Testis (tissue), 2 donors: ENCODE results near the gene GATA2.

Experiments
- POLR2A ChIP-seq: fragments of 450-650 bp; IDR thresholded peaks from one replicate; pipeline ENCODE4 v1.6.1; 2017; ENCODE audit warnings: antibody characterized with exemption, mild to moderate bottlenecking, moderate library complexity
- TF ChIP-seq, protein P1 (sequence below), 3 experiments: fragments of 450-650 bp in 2 of 3; fragments of 200-600 bp in 1 of 3; sonication (generic) in 1 of 3; IDR thresholded peaks; one replicate each; pipeline ENCODE4 v1.5.1; 2016 to 2019; ENCODE audit warnings: antibody characterized with exemption in 3 of 3, mild to moderate bottlenecking in 2 of 3, moderate library complexity in 1 of 3

DNA sequence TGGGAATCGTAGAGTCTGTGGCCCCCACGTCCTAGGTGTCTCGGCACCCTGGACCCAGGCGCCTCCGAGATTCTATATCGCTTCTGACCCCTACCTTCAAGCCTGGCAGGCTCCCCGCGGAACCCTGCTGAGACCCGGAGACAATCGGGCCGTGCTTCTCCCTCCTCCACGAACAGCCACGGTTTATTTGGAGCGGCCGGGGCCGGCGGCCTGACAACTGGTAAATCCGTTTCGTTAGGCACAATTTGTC, 1.4 kb downstream of the GATA2 start:
- TF ChIP-seq, protein P1, sequence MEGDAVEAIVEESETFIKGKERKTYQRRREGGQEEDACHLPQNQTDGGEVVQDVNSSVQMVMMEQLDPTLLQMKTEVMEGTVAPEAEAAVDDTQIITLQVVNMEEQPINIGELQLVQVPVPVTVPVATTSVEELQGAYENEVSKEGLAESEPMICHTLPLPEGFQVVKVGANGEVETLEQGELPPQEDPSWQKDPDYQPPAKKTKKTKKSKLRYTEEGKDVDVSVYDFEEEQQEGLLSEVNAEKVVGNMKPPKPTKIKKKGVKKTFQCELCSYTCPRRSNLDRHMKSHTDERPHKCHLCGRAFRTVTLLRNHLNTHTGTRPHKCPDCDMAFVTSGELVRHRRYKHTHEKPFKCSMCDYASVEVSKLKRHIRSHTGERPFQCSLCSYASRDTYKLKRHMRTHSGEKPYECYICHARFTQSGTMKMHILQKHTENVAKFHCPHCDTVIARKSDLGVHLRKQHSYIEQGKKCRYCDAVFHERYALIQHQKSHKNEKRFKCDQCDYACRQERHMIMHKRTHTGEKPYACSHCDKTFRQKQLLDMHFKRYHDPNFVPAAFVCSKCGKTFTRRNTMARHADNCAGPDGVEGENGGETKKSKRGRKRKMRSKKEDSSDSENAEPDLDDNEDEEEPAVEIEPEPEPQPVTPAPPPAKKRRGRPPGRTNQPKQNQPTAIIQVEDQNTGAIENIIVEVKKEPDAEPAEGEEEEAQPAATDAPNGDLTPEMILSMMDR (IDR thresholded peaks at IDR 0.05): no peak
- TF ChIP-seq POLR2A: no peak
